SIG-M5 treated with dmso at 0.1 percent for 504 hours (cell line): ENCODE data around the gene THBS3.
A peak's percentile ranks its signal among the peaks of the same experiment; 100 is the strongest.
"Not testable (repeated sequence)": the region's sequence is repeated elsewhere in the genome, so short reads cannot be mapped to it uniquely, and the experiment has no call there.

Experiments used
- DNase-seq: peaks from one replicate; lab custom pipeline; 2025; ENCODE audit not compliant: unreplicated experiment; lab: John Stamatoyannopoulos, UW

Gene THBS3

GRCh38 chr1:155175281-155175926 is 32.3 kb downstream of the THBS3 start:
- DNase-seq = no peak

- no peak for DNase-seq
These were observed 33.1 kb downstream of the THBS3 start for GRCh38 chr1:155174324-155175280.

DNA sequence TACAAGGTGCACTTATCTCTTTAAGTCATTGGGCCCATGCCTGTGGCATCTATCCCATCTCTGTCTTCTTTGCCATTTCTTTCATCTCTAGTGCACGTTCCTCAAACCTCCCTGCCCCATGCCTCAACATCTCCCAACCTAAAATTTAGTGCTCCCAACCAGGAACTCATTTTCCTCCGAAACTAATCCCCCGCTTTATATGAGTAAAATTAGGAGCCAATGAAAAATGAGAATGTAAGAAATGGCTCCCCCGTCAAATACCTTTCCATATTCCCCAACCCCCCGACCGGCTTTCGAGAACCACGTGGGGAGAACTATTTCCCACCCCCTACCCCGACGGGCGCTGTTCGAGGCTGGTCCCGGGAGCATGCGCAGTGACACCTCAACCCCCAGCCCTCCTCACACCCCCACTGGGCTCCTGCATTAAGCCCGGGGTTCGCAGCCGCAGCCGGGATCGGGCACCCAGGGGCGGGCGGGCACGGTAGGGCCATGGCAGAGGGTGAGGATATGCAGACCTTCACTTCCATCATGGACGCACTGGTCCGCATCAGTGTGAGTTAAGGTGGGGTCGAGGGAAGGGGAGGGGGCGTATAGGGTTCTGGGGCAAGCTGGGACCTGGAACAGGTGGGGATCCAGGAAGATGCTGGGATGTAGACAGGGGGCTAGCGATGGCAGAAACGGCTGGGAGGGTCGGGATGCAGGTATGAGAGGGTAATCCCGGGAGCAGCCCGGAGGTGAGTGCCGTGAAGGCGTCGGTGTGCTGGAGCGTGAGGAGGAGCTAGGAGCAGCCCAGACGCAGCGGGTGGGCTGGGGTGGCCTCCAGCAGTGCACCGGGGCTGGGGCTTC is 34.0 kb downstream of the THBS3 start, which contains the start of gene TRIM46:
TRIM46 (plus strand) TSS at position 372 of the 846 bp plus-strand sequence; CDS start at position 490, 118 bp downstream.
- peak; percentile 68 for DNase-seq

DNA sequence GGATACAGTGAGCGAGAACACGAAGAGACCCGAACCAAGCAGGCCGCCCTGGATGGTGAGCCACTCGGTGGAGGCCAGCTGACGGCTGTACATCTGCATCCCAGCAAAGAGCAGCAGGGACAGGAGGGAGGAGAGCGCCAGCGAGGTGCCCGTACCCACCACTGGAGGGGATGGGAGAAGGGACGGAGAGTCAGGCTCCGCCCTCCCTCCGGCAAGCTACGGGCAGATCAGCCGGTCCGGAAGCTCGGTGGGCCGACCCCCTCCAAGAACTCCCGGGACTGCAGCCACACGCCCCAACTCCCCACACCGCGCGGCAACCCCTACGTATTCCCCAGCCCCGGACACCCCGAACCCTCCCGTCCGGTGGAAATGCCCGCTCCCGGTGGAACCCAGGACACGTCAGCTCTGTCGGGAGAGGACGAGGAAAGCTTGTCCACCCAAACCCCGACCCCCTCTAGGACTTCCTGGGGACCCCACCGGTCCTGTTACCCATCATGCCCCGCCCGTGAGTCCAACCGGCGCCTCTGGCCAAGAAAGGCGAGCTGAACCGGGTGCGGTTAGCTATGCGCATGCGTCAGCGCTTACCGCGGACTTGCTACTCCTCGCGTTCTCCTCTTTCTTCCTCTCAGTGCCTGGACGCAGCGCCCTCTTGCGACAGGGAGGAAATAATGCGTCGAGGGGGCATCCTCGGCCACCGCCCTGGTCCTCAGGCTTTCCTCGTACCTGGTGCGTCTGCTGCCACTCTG is 34.8 kb downstream of the THBS3 start, which contains the start of gene KRTCAP2:
KRTCAP2 (minus strand) TSS at position 573 of the 746 bp plus-strand sequence; CDS start at position 493, 80 bp downstream.
- DNase-seq = peak; percentile 98

GRCh38 chr1:155171836-155172731 is 35.6 kb downstream of the THBS3 start:
- no peak for DNase-seq

DNA sequence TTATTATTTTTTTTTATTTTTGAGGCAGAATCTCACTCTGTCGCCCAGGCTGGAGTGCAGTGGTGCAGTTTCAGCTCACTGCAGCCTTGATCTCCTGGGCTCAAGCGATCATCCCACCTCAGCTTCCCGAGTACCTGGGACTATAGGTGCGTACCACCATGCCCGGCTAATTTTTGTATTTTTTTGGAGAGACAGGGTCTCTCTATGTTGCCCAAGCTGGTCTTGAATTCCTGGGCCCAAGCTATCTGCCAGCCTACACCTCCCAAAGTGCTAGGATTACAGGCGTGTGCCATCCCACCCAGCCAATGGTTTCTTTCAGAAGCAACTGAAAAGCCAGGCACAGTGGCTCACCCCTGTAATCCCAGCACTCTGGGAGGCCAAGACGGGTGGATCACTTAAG is 36.9 kb downstream of the THBS3 start:
- DNase-seq = no peak

GRCh38 chr1:155170101-155170785 is 37.5 kb downstream of the THBS3 start:
- DNase-seq = no peak

- no peak for DNase-seq
These were observed 38.2 kb downstream of the THBS3 start for GRCh38 chr1:155169541-155169940.

DNA sequence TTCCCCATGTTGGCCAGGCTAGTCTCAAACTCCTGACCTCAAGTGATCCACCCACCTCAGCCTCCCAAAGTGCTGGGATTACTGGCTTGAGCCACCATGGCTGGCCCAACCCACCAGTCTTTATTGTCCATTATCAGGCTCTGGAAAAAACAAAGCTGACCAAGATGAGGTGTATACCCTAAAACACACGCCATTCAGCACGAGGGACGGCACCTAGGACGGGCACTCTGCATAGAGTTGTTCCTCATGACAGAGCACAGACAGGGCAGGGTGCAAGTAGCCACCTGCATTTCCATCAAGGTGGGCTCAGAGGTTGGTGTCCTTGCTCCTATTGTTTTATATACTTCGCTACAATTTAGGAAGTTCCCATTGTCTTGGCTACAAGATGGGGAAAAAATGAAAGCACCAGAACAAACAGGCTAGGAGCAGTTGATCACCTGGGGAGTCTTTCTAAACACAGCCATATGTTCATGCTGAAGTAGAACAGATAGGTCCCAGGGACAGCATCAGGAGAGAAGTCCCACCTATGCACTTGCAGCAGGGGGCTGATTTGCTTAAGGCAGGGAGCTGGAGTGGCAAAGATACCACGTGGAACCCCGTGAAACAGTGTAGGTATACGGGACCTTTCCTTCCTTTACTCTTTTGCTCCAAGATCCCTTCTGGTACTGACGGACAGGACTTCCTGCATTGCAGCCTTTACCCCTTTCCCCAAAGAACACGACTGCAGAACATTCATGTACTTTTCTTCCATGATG is 39.1 kb downstream of the THBS3 start:
- no peak for DNase-seq

DNA sequence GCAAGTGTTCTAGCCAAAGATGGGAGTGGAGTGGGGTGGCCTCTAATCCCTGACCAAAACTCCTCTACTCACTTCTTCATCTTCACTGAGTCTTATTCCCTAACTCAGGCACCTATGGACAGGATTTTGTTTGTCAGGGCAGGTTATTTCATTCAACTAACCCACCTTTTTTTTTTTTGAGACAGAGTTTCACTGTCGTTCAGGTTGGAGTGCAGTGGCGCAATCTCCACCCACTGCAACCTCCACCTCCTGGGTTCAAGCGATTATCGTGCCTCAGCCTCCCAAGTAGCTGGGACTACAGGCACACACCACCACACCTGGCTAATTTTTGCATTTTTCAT is 39.6 kb downstream of the THBS3 start:
- DNase-seq = not testable (repeated sequence)

GRCh38 chr1:155167166-155168104 is 40.3 kb downstream of the THBS3 start:
- DNase-seq = peak; percentile 86

DNA sequence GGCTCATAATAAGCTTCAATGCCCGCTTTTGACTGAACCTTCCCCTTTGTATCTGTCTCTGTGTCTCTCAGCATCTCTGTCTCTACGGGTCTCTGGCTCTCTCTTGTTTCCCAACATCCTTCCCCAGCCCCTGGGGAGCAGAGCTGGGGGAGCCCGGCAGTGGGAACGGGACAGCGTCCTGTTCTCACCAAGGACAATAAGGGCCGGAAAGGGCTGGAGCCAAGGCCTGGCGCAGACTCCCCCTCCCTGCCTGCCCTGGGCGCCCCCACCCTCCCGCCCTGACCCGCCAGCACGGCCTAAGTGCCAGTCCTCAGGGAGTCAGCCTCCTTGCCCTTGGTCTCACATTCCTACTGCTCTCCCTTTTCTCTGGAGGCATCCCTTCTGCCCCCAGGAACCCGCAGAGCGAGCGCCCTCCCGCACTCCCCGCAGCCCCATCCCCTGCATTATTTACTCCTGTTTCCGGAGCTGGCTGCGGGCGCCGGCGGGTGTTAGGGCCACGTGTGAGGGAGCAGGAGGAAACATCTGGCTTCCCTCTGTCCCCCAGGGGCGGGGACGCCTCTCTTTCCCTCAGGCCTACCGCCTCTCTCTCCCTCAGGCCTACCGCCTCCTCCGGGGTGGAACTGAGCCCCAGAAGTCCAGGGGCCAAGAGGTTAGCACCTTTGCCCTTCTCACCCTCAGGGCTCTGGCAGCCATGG is 41.1 kb downstream of the THBS3 start:
- DNase-seq = no peak

- DNase-seq = no peak
These were observed 41.6 kb downstream of the THBS3 start for GRCh38 chr1:155166051-155166470.

DNA sequence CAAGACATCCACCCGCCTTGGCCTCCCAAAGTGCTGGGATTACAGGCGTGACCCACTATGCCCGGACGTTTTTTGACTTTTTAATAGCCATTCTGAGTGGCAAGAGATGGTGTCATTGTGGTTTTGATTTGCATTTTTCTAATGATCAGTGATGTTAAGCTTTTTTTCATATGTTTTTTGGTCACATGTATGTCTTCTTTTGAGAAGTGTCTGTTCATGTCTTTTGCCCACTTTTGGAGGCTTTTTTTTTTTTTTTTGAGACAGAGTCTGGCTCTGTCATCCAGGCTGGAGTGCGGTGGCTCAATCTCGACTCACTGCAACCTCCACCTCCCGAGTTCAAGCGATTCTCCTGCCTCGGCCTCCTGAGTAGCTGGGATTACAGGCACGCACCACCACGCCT is 43.1 kb downstream of the THBS3 start:
- DNase-seq = not testable (repeated sequence)

GRCh38 chr1:155163785-155164184 is 43.9 kb downstream of the THBS3 start:
- not testable (repeated sequence) for DNase-seq

DNA sequence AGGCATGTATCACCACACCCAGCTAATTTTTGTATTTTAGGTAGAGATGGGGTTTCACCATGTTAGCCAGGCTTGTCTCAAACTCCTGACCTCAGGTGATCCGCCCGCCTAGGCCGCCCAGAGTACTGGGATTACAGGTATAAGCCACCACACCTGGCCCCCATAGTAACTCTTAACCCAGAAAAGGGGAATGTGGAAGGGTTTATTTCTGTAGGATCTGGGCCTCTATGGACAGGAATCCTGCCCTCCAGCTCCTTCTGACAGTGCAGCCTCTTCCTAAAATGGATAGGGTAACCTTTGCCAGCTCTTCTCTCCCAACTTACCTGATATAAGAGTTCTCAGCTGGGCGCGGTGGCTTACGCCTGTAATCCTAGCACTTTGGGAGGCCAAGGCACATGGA is 45.1 kb downstream of the THBS3 start:
- DNase-seq = not testable (repeated sequence)
